Subcutaneous adipose tissue (tissue), 4 donors: ENCODE data around the gene KRTAP6-2. TPM values are rescaled to one million over a fixed set of nuclear protein-coding genes. Genes with fewer than 3 reads are reported as not detected.

Experiments
- CTCF ChIP-seq: fragments of 450-650 bp; IDR thresholded peaks from one replicate; pipeline ENCODE4 v1.5.1; 2016; ENCODE audit warnings: low read depth, mild to moderate bottlenecking, control low read depth, antibody characterized with exemption, moderate library complexity
- total RNA-seq, 4 donors: library from RNA; depleted of rRNA; stranded (reverse); fragments of >200 nt; gene quantifications; one replicate each; pipeline ENCODE4 v1.1.0, GENCODE V29; 2016

The KRTAP6-2 gene
- total RNA-seq, 4 donors from 2014 or later = not detected

DNA sequence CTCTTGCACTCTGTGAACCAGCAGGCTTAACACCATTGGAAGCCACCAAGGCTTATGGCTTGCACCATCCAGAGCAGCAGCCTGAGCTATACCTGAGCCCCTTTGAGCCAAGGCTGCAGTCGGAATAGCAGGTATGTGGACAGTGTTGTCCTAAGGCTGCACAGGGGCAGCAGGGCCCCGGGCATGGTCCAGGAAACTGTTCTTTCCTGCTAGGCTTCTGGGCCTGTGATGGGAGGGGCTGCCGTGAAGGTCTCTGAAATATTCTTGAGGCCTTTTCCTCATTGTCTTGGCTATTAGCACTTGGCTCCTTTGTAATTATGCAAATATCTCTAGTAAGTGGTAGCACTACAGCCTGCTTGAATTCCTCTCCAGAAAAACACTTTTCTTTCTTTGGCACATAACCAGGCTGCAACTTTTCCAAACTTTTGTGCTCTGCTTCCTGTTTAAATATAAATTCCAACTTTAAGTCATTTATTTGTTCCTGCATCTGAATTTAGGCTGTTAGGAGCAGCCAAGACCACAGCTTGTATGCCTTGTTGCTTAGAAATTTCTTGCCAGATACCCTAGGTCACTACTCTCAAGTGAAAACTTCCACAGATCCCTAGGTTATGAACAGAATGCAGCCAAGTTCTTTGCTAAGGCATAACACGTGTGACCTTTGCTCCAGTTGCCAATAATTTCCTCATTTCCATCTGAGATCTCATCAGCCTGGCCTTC is 26.9 kb upstream of the KRTAP6-2 start:
- no peak for TF ChIP-seq CTCF

DNA sequence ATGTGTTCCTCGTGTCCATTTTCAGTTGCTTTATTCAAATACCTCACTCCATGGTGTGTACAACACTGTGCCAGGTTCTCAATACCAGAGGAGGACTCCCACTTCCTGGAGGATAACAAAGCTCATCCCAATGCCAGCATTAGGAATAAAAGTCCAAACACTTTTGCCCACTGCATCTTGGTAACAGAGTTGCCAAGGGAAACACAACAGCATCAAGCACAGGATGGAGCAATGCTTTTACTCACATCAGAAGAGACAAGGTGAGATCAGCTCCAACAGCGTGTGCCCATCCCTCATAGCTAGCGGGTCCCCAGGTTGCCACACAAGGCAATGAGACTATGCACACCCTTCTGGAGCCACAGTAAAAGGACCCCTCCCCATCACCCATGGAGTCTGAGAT is 24.7 kb upstream of the KRTAP6-2 start:
- no peak for TF ChIP-seq CTCF

DNA sequence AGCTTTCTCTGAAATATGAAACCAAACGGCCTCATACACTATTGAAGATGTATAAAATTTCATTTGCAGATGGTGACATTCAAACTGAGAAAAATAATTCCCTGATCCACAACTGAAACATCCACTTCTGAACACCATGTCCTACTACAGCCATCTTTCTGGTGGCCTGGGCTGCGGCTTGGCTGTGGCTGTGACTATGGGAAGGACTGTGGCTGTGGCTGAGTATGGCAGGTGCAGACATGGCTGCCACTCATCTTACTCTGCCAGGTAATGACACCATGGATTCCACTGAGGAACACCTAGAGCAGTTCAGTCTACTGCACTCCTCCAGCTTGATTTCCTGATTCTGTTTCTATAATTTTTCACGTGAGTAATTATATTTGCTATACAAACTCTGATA is 21.8 kb upstream of the KRTAP6-2 start, which contains the start of gene KRTAP20-4:
Gene KRTAP20-4, plus strand, starts transcription at position 106 of the 400 bp plus-strand sequence.
- TF ChIP-seq CTCF = no peak

- no peak for TF ChIP-seq CTCF
Observed at GRCh38 chr21:30620080-30620479, 21.4 kb upstream of the KRTAP6-2 start.

- no peak for TF ChIP-seq CTCF
Observed at GRCh38 chr21:30616125-30616524, 17.4 kb upstream of the KRTAP6-2 start, which contains the start of gene KRTAP20-1. Gene KRTAP20-1, plus strand, starts transcription at chr21:30616425. Its CDS starts 30 bp downstream, at chr21:30616455.

GRCh38 chr21:30615199-30615598 is 16.5 kb upstream of the KRTAP6-2 start:
- TF ChIP-seq CTCF = no peak

DNA sequence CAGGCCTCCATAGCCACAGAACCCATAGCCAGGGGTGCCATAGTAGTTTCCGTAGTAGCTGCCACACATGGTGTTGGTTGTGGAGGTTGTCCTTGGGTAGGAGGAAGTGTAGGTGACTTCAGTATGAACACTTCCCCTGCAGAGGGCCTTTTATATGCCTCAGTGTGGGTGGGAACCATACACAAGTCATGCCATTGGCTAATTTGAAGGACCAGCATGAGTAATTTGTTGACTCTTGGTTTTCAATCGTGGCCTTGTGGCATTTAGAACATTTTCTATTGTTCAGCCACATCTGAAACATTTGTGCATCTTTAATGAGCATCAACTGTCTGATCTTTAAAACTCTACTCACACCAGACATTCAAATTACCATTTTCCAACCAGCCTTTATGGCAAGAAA is 15.1 kb upstream of the KRTAP6-2 start, which contains the start of gene KRTAP6-1:
Gene KRTAP6-1, minus strand, starts transcription at position 95 of the 400 bp plus-strand sequence. Its CDS starts 26 bp downstream, at position 69.
- TF ChIP-seq CTCF = no peak
